CD4-positive, alpha-beta T cell treated with Interferon alpha-2 for 1 hour (primary cell): ENCODE results near the gene TFCP2L1.
"Not testable (repeated sequence)": the region's sequence is repeated elsewhere in the genome, so short reads cannot be mapped to it uniquely, and the experiment has no call there.

Experiments
- DNase-seq, 2 donors: peaks; one replicate each; pipeline ENCODE4 v3.0.0-alpha.2; 2020 to 2022

TFCP2L1 gene

DNA sequence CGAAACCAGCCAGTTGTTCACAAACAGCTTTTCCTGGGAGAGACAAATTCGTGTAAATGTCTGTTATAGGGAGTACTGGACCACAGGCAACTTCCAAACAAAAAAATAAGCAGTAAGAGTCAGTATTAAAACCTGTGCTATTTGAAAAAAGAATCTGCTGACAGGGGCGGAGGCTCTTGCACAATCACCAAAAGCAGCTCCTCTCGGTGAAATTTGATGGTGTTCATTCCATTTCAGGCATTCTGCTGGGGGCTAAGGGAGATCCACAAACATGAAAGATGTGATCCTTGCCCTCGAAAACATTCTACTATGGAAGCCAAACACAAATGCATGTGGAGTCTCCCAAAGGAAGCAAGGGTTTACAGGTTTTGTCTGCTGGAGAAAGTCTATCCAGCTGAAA is 45.0 kb downstream of the TFCP2L1 start:
- DNase-seq: no peak

DNA sequence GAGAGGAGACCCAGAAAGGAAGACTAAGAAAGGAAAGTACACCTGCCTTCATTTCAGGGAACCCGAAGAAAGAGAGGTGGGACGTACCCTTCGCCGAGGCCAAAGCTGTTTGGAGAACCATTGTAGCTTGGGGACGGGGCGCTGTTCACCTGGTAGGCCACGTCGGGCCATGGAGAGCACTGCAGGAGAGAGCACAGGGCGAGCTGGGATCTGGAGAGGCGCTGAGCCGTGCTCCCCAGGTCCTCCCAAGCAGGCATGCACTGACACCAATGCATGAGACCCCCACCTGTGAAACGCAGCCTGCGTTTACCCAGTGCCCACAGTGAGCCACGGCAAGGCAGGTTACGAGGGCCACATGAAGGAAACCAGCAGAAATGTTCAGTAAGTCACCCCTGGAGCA is 45.5 kb downstream of the TFCP2L1 start:
- DNase-seq: no peak

DNA sequence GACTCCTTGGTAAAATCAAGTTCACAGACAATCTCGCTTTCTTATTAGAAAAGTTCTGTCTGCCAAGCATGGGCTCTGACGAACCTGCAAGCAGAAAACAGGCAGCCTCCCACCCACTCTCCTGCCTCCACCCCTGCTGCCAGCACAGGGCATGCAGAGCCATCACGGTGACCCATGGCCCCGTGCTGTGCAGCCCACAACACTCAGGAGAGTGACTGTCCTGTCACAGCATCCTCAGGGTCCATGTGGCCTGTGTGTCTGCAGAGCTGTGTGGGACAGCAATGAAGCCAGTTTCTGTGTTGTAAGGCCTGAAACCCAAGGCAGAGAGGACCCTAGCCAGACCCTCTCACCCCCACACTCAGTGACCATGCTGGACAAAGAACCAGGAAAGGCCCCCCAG is 46.2 kb downstream of the TFCP2L1 start:
- DNase-seq: no peak

DNA sequence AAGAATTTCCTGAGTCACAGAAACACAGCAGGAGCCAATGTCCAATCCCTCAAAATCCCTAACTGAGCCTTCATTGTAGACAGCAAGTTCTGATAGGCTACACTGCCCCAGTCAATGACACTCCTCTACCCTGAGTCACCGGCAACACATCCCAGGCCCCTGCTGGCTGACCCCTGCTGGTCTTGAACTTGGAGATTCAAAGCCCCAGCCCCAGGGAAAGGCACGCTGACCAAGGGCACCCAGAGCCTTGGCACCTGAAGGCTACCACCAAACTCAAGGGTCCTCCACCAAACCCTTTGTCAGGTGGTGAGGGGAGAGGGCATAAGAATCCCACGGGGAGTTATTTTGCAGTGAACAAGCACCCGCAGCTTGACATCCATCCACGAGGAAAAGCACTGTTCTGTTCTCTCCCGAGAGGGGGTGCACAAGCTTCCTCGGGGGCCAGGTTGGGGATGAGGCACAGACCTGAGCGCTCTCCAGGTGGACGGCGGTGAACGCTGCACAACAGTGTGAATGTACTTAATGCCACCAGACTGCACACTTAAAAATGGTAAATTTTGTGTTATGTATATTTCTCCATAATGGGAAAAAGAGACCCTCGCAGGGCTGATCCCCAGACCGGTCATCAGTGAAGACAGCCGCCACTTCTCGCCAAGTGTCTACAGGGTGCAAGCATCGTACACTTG is 46.9 kb downstream of the TFCP2L1 start:
- no peak for DNase-seq

DNA sequence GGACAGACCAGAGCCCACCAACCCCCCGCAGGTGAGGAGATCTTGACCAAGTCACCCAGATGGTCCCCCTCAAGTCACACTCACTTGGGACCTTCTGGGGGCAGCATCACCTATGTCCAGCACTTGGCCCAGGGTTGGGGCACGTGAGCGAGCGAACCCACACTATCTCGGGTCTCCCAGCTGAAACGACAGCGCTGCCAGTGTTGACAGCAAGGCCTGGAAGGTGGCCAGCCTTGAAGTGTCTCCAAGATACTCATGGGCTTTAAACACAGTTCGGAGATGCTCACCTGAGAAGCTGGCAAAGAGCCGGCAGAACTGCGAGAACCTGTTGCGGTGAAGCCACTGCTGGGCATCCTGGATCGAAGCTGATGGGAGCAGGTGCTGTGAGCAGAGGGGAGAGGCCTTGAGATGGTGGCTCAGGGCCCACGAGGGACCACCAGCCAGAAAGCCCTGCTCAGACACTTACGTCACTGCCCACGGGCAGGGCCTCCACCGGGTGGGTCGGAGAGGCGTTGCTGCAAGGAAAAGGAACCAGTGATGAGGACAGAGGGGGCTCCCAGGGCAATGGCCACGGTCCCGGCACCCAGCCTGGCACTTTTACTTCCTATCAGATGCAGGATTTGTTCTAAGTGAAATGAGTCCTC is 47.5 kb downstream of the TFCP2L1 start:
- no peak for DNase-seq

DNA sequence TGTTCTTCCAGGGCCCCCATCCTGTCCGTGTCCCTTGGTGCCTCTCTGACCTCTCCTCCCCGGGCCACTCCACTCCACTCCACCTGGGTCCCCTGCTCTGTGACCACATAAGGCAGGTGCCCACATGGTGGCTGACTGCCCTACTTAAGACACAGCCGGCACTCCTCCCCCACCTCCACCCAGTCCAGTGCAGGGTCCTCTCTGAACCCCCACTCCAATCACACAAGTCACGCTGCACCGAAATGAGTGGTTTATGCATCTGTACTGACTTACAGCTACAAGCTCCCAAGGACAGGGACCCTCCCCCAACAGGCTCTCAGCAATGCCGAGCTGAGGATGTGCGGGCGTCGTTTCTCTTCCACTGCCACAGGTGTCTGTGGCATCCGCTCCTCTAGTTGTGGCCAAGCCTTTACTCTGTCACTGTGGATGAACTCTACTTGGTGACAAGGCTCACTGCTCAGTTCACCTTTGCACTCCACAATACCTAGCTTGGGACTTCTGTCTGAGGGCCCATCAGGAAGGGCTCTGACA is 48.3 kb downstream of the TFCP2L1 start:
- DNase-seq: no peak

DNA sequence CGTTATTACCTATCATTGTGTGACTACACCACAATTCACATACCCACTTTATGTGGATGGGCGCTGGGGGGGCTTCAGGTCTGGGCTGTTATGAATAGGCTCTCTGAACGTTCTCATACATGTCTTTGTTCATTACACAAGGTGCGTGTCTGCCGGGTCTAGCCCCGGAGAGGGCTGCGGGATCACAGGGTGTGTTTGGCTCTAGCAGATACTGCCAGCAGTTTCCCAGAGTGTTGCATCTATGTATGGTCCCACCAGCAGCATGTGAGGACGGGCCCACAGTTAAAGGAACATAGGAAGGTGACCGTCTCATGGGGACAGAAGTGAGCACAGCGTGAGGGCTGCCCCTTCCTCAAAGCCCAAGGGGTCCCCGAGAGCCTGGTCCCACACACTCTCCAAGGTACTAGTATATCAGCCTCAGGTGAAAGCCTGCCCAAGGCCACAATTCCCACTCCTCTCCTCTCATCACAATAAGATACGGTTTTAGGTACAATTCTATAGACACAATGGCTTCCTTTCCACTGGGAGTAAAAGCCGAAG is 48.8 kb downstream of the TFCP2L1 start:
- no peak for DNase-seq

DNA sequence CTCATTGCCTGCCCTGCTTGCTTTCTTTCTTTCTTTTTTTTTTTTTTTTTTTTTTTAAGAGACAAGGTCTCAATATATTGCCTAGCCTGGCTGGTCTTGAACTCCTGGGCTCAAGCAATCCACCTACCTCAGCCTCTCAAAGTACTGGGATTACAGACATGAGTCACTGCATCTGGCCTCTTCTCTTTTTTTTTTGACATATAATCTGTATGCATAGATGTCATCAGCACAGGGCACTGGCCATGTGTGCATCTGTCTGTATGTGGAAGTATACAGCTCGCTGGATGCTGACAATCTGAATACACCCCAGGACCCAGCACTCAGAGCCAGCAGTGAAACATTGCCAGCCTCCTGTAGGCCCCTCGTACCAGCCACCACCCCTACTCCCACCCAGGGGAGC is 49.5 kb downstream of the TFCP2L1 start:
- no peak for DNase-seq

DNA sequence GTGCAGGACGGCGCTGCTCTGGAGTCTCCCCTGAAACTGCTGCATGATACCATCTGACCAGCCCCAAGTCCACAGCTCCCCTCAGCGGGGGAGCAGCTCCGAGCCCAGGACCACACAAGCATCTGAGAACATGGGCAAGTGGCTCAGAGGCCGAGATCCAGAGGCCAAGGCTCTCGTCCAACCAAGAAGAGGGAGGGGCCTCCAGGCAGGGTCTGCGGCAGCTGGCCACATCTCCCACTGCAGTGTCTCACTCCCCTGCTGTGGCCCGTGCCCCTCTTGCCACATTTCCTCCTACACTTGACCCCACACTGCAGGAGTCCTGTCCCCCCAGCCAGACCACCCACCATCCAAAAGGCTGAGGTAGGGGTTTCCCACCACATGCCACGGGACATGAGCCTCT is 50.2 kb downstream of the TFCP2L1 start:
- no peak for DNase-seq

DNA sequence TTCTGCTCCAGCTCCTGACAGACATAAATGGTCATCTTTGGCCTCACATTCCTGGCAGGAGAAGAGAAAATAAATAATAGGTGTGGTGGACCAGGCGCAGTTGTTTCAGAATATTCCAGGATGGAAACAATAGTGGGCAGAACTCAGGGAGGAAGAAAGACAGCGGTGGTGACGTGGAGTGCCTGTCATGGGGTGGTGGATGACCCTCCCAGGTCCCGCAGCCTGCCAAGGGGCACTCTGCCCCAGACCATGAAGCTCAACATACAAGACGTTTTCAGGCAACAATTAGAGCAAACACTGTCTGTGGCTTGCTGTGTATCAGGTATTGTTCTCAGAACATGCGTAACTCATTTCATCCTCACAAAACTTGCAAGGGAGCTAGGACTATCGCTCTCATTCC is 50.9 kb downstream of the TFCP2L1 start:
- no peak for DNase-seq

DNA sequence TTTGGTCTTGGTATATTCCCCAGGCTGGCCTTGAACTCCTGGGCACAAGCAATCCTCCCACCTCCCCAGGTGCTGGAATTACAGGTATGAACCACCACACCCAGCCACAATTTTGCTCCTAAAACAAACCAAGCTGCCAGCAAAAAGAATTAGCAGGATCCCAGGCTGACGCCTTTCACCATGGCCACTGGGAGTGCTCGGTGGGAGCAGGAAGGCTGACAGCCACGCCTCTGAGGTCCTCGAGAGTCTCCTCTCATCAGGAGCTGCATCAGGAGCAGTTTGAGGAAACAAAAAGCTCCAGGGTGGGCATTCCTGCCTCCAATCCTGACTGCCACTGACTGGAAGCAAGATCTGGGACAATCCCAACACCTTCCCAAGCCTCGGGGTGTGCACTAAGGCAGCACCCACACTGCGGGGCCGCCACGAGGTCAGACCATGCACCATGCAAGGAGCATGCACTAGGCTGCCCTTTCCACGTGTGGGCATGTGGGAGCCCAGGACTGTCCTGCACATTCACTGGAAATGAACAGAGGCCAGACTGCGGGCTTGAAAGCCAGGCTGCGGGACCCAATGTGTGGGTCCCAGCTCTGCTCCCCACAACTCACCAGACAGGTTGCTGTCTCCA is 51.4 kb downstream of the TFCP2L1 start:
- DNase-seq: no peak

DNA sequence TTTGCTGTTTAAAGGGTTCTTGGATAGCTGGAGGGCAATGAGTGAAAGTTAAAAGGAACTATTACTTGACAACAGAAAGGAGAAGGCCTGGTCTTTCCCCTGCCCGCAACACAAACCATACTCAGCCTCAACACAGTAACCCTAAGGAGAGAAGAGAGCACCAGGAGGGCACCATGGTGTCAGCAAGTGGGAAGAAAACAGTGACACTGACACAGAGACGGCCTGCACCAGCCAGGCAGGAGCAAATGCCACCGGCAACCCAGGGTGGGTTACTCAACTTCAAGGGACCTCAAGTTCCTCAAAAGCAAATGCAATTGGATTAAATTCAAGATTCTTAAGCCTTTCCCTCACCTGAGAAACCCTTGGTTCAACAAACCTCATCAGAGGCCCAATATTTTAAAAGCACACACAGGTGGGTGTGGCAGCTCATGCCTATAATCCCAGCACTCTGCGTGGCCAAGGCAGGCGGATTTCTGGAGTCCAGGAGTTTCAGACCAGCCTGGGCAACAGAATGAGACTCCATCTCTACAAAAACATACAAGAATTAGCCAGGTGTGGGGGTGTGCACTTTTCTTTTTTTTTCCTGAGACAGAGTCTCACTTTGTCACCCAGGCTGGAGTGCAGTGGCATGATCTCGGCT is 52.3 kb downstream of the TFCP2L1 start:
- no peak for DNase-seq

DNA sequence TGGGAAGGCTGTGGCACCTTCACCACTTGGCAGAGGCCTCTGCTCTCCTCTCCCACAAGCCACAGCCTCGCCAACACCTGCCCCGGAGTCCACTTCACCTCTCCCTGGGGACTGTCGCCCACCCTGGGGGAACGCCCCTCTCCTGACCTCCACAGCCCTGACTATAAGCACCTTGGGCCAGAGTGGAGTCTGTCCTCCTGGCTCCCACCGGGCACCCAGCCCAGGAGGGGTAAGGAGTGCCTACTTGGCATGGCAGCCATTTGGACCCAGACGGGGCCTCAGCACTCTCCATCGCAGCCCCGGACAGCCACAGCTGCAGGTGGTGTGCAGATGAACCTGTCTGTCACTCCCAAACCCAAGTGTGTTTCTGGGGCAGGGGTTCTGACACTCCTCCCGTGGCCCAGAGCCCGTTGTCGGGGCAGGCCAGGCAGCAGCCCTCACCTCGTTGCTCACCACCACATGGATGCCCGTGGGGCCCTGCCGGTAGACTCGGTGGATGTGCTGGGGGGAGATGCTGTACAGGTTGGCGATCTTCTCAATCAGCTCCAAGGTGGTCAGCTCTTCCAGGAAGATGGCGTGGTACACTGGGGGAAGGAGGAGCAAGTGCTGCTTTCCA is 53.5 kb downstream of the TFCP2L1 start:
- no peak for DNase-seq

DNA sequence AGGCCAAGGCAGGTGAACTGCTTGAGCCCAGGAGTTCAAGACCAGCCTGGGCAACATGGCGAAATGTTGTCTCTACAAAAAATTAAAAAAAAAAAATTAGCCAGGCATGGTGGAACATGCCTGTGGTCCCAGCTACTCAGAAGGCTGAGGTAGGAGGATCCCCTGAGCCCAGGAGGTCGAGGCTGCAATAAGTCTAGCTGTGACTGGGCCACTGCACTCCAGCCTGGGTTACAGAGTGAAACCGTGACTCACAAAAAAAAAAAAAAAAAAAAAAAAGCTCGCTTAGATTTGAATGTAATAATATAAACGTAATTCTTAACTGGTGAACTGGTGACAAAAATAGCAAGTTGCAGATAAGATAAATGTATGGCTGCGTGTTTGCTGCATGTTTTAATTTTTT is 56.5 kb downstream of the TFCP2L1 start:
- DNase-seq: no peak

DNA sequence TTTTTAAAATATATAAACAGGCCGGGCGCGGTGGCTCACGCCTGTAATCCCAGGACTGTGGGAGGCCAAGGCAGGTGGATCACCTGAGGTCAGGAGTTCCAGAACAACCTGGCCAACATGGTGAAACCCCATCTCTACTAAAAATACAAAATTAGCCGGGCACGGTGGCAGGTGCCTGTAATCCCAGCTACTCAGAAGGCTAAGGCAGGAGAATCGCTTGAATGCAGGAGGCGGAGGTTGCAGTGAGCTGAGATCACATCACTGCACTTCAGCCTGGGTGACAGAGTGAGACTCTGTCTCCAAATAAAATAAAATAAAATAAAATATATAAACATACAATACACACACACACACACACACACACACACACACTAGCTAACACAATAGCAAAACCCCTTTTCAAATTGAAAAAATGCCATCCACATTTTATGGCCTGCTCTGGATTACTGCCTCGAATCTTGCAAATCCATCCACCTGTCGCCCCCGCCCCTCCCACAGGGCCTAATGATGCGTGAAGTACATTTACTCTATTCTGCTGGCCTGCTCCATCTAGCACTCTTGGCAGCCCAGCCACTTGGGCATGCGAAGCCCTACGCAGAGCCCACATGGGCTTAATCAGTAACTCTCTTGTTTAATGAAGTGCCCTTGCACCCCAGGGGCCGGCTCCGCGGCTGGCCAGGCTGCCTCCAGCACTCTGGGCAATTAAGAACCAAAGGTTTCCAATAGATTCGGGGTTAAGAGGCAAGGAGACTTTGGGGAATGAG is 57.4 kb downstream of the TFCP2L1 start:
- not testable (repeated sequence) for DNase-seq

DNA sequence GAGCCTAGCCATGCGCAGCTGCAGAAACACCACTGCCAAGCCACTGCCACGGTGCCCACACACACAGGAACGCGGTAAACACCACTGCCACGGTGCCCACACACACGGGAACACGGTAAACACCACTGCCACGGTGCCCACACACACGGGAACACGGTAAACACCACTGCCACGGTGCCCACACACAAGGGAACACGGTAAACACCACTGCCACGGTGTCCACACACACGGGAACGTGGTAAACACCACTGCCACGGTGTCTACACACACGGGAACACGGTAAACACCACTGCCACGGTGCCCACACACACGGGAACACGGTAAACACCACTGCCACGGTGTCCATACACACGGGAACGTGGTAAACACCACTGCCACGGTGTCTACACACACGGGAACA is 59.3 kb downstream of the TFCP2L1 start:
- not testable (repeated sequence) for DNase-seq

DNA sequence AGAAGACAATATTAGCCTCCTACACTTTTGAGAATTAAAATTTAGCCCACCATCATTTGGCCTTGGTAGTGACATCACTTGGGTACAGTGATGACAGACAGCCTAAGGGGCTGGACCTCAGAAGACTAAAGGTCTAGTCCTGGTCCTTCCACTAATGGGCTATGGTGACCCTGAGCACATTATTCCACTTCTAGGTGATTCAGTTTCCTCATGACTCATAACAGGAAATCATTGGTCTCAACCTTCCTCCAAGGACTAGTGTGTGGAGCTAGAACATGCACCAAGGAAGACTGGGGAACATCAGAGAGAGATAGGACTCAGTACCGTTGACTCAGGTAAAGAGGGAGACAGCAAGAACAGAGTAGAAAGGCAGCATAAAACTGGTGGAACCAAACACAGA is 64.0 kb downstream of the TFCP2L1 start:
- no peak for DNase-seq

DNA sequence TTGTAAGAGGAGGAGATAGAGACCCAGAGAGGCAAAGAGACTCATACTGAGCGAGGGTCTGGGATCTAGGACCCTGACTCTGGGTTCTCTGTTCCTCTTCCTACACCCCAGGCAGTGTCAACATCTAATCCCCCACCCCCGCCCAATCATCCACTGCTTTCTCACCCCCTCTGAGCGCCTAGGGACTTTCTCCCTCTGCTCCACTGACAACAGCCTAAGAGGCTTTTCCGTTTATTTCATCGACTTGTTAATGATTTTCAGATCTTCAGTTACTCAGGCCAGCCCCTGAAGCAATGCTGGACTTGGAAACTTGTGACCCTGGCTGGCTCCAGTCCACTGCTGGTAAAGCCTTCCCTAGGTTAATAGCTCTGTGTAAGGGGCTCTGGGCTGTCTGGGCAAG is 65.1 kb downstream of the TFCP2L1 start:
- no peak for DNase-seq

DNA sequence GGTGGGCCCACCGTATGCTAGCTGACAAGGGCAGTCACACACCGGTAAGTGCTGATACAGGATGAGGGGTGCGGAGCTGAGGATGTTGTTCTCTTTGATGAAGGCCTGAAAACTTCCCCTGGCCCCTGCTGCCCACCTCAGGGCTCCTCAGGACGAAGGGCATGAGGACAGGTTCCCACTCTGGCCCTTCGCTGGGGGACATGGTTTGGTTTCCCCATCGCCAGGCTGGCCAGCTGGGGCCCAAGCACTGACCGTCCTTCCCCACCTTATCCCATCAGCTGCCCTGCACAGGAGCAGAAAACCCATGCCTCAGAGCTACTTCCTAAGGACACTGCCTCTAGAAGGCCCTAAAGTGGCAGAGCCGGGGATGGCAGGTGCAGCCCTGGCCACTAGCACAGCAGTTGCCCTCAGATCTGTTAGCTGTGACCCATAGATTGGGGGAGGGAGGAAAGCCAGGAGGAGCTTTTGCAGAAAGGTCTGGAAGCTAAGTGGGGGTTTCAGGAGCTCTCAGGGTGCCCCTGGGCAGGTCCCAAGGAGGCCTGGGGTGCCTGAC is 66.5 kb downstream of the TFCP2L1 start:
- DNase-seq: no peak

DNA sequence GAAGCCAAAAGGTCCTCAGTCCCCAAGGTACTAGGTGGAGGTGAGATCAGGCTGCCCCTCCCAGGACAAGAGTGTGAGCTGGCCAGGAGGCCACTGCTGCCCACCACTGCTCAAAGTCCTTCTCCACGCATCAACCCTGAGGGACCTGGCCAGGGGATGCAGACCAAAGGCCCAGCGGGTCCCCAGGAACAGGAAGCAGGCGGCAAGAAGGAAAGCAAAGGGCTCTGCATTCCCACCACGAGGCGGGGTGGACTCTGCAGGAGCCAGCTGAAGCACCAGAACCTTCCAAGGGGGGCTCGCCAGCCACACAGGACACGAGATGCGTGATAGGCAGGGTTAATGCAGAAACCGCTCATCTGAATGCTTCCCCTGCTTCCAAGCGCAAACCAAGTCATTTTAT is 67.4 kb downstream of the TFCP2L1 start:
- DNase-seq: no peak

DNA sequence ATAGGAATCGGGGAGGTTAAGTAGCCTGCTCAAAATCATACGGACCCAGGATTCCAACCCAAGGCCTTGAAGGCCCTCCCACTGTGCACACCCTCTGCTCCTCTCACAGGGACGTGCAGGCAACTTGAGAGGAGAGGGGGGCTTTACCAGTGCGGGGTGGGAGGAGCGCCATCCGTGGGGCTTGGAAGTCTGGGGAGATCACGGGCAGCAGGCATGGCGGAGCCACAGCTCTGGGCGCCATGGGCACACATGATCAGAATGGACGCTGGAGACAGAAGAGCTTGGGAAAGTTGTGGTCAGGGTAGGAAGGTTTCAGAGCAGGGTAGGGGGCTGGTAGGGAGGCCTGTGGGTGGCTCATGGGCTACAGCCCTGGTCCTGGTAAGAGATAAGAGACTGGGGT is 70.7 kb downstream of the TFCP2L1 start:
- DNase-seq: no peak

DNA sequence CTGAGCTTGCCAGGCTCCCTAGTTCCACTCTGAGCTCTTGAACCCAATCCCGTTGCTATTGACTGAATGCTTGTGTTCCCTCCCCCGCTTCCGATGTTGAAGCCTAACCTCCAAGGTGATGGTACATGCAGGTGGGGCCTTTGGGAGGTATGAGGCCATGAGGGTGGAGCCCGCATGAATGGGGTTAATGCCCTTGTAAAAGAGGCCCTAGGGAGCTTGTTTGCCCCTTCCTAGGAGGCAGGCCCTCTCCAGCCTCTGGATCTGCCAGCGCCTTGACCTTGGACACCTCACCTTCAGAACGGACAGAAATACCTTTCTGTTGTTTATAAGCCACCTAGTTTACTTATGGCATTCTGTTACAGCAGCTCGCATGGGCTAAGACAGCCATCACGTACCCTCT is 71.6 kb downstream of the TFCP2L1 start:
- no peak for DNase-seq
